Mucosa of rectum (tissue), 2 donors: ENCODE measurements around the gene STX18.
A peak's percentile ranks its signal among the peaks of the same experiment; 100 is the strongest.
"Not testable (repeated sequence)": the region's sequence is repeated elsewhere in the genome, so short reads cannot be mapped to it uniquely, and the experiment has no call there.

Source experiments
- H3K27ac ChIP-seq, 2 donors: one replicate each; pipeline ENCODE4 v1.7.0; 2013; ENCODE audit warnings: inconsistent platforms in 2 of 2, low read depth in 2 of 2, low read length in 2 of 2
- H3K27me3 ChIP-seq, 2 donors: one replicate each; pipeline ENCODE4 v1.7.0; 2013; ENCODE audit warnings: low read length in 2 of 2; ENCODE audit not compliant: control insufficient read depth in 2 of 2, insufficient read depth in 2 of 2
- H3K36me3 ChIP-seq, 2 donors: one replicate each; pipeline ENCODE4 v1.7.0; 2013; ENCODE audit warnings: low read length in 2 of 2; ENCODE audit not compliant: control insufficient read depth in 2 of 2, insufficient read depth in 2 of 2
- H3K4me1 ChIP-seq, 2 donors: one replicate each; pipeline ENCODE4 v1.7.0; 2013; ENCODE audit warnings: low read length in 2 of 2, mild to moderate bottlenecking in 1 of 2; ENCODE audit not compliant: control insufficient read depth in 2 of 2, insufficient read depth in 2 of 2
- H3K4me3 ChIP-seq, 2 donors: one replicate each; pipeline ENCODE4 v1.7.0; 2013; ENCODE audit warnings: low read length in 2 of 2
- H3K9ac ChIP-seq, 2 donors: one replicate each; pipeline ENCODE4 v1.7.0; 2013; ENCODE audit warnings: low read length in 2 of 2, low read depth in 1 of 2, mild to moderate bottlenecking in 1 of 2
- H3K9me3 ChIP-seq, 2 donors: one replicate each; pipeline ENCODE4 v1.7.0; 2013; ENCODE audit warnings: low read length in 2 of 2; ENCODE audit not compliant: control insufficient read depth in 2 of 2
- donor health status: healthy.
- donor health status: Normal muscosa, but diverticular disease.

The STX18 gene

DNA sequence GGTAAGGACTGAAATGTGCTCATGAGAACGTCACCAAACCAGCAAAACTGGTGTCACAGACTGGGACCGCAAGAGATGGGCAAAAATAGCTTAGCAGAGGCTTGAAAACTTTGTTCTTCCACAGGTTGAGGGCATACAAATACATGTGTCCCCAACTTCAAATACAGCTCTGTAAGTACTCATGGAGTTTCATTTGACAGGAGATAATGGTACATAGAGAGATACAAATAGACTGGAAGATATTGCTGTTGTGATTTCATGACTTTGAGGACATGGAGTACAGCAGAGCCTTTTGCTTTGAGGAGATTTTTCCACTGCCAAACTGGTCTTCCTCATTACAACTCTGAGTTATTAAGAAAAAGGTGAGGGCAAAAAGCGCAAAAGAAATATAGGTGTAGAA lies 70.7 kb downstream of the STX18 start:
- H3K36me3 ChIP-seq, result peaks cover 31 to 40% of the 10 kb centered on the region in 2 donors
- H3K9me3 ChIP-seq, result no peaks in the 10 kb centered on the region
- H3K4me3 ChIP-seq, result no peak overlapping the region
- H3K4me1 ChIP-seq, result peaks cover 2 to 5% of the 10 kb centered on the region in 2 donors
- H3K27me3 ChIP-seq, result no peaks in the 10 kb centered on the region
- H3K27ac ChIP-seq, result no peak overlapping the region
- H3K9ac ChIP-seq, result no peak overlapping the region

DNA sequence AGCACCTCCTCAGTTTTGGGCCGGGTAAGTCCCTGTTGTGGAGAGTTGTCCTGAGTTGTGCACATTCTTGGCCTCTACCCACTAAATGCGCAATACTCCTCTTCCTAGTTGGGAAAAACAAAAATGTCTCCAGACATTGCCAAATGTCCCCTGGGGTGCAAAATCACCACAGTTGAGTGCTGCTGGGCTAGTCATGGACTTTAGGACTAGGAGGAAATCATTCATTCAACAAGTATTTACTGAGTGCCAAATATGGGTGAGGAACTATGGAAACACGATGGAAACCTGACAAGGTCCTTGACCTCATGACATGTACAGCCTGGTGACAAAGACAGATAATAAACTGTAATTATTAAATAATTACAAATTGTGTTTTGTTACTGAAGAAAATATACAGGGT lies 71.6 kb downstream of the STX18 start:
- H3K36me3 ChIP-seq, result peaks cover 40 to 48% of the 10 kb centered on the region in 2 donors

DNA sequence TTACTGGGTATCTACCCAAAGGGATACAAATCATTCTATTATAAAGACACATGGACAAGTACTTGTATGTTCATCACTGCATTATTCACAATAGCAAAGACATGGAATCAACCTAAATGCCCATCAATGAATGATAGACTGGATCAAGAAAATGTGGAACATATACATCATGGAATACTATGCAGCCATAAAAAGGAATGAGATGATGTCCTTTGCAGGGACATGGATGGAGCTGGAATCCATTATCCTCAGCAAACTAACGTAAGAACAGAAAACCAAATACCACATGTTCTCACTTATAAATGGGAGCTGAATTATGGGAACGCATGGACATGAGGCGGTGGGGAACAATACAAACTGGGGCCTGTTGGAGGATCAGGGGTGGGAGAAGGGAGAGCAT lies 76.6 kb downstream of the STX18 start:
- not testable (repeated sequence) for H3K4me3 ChIP-seq, H3K9me3 ChIP-seq, H3K4me1 ChIP-seq, H3K27me3 ChIP-seq, H3K27ac ChIP-seq, H3K9ac ChIP-seq
- H3K36me3 ChIP-seq, result peaks cover 31 to 47% of the 10 kb centered on the region in 2 donors

More for the DNA sequence above, 71.6 kb downstream of the STX18 start:
- Histone ChIP-seq H3K4me3 (no peak overlapping the region), H3K9me3 (no peaks in the 10 kb centered on the region), H3K4me1 (peaks cover 2 to 5% of the 10 kb centered on the region in 2 donors), H3K27ac (no peak overlapping the region), H3K9ac (no peak overlapping the region), H3K27me3 (no peaks in the 10 kb centered on the region)

DNA sequence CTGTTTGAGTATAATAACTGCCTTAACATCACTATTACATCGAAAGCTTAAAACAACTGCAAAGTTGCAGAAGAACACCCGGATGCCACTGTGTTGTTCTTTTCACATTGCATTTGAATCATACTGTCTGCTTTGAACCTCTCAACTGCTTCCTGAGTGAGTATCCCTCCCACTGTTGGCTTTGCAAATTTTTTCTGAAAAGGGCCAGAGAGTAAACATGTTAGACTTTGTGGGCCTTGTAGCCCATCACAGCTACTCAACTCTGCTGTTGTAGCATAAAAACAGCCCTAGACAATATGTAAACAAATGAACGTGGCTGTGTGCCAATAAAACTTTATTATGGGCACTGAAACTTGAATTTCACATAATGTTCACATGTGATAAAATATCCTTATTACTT lies 78.9 kb downstream of the STX18 start:
- Histone ChIP-seq H3K9me3 (no peaks in the 10 kb centered on the region), H3K9ac (peak overlapping the region in 1 of 2 donors; percentile 26), H3K27me3 (no peaks in the 10 kb centered on the region), H3K36me3 (peaks cover 30 to 45% of the 10 kb centered on the region in 2 donors), H3K4me3 (no peak overlapping the region), H3K27ac (no peak overlapping the region), H3K4me1 (no peaks in the 10 kb centered on the region)

DNA sequence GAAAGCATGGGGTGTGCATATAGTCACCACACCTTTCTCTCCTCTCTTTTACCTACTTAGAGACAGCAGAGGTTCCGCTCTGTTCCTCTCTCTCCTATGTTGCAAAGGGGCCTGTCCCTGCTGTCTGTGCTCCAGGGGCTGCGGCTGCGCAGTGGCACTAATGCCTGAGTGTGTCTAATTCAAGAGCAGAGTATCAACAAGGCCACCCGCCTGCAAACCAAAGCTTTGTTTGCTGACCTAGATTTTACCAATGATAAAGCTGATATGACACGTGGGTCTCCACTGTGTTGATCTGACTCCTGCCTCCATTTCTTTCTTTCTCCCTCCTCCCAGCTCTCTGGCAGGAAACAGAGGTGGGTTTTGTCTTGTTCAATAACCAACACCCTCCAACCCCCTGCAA lies 80.0 kb downstream of the STX18 start:
- Histone ChIP-seq H3K27me3 (no peaks in the 10 kb centered on the region), H3K4me1 (no peaks in the 10 kb centered on the region), H3K9me3 (no peaks in the 10 kb centered on the region), H3K36me3 (peaks cover 29 to 42% of the 10 kb centered on the region in 2 donors), H3K4me3 (no peak overlapping the region), H3K27ac (peak overlapping the region in 1 of 2 donors; percentile 4), H3K9ac (no peak overlapping the region)

DNA sequence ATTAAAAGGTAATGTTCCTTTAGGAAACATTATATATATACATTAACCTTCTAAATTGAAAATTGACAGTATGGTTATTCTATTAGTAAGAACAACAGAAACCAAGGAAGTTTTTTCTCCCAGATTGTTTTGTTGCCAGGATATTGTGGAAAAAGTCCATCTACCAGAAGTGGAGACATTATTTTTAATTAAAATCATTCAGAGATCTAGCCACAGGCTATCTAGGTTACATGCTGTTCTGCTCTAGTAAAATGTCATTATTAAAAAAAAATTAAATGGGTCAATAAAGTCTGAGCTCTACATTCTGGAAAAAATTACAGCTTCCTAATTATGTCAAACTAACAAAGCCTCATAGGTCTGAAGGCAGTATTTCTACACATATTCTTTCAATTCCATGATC lies 80.7 kb downstream of the STX18 start:
- no peaks in the 10 kb centered on the region for H3K4me1 ChIP-seq
- no peak overlapping the region for H3K4me3 ChIP-seq
- no peak overlapping the region for H3K9ac ChIP-seq
- H3K9me3 ChIP-seq, result no peaks in the 10 kb centered on the region
- no peaks in the 10 kb centered on the region for H3K27me3 ChIP-seq
- H3K27ac ChIP-seq, result no peak overlapping the region
- H3K36me3 ChIP-seq, result peaks cover 29 to 43% of the 10 kb centered on the region in 2 donors

DNA sequence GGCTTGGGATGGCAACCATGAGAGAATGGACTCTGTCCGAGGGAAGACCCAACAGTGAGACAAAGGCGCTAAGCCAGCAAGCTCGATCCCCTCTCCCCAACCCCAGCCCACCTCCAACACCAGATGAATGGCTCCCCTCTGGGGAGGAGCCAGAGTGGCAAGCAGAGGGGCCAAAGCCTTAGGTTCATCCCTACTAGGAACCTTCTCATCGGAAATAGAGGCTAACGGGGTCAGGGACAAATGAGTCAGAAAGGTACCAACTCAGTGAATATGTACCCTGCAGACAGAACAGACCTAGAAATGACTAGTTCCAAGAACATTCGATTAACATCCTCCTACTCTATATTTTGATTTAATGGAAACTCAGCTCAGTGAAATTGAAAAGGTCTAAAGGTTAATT lies 81.1 kb downstream of the STX18 start:
- Histone ChIP-seq H3K27me3 (no peaks in the 10 kb centered on the region), H3K9ac (no peak overlapping the region), H3K9me3 (no peaks in the 10 kb centered on the region), H3K4me1 (no peaks in the 10 kb centered on the region), H3K36me3 (peaks cover 29 to 42% of the 10 kb centered on the region in 2 donors), H3K27ac (no peak overlapping the region), H3K4me3 (no peak overlapping the region)

DNA sequence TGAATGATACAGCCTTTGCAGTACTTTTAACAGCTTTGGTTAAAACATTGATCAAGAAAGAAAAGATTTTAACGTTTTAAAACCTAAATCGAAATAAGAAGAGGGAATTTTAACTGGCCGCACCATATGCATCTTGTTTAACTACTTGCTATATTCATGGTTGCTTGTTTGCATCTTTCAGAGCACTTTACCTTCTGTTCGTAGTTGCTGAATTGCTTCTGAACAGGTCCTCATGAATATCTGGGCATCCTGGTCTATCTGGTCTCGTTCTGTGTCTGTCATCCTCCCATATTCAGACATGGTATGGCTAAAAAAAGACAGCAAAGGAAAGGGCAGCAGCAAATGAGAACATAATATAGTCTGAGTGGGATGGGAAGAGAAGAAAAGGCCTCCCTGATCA lies 82.7 kb downstream of the STX18 start:
- Histone ChIP-seq H3K27me3 (no peaks in the 10 kb centered on the region), H3K9me3 (no peaks in the 10 kb centered on the region), H3K27ac (no peak overlapping the region), H3K4me3 (no peak overlapping the region), H3K9ac (no peak overlapping the region), H3K36me3 (peaks cover 31 to 45% of the 10 kb centered on the region in 2 donors), H3K4me1 (no peaks in the 10 kb centered on the region)

DNA sequence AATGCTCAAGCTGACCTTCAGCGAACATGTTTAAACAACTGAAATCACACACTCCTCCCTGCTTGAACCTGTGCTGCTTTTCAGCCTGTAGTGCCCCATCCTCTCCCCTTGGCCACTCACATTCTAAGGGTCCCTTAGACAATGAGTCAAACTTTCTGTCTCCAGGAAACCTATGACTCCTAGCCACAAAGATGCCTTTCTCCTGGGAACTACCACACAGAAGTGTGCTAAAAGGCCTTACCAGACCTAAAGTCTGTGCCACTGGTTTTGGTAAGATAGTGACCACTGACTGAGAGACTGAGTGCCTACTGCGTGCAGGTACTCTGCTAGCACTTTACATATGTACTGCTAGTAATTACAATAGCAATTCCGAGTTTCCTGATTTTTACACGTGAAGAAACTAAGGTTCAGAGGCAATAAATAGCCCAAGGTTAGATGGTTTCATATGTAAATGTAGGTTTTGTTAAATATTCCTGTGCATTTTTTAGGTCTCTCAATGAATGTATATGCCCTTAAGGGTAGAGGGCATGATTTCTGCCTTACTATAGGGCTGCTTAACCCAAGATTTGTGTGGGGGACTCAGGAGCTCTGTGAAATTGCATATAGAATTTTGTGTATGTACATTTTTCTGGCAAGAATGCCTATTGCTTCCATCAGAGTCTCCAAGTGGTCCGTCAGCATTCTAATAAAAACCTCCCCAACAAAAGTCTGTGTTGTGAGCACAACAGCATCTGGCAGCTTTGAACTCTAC lies 83.9 kb downstream of the STX18 start:
- Histone ChIP-seq H3K4me1 (no peaks in the 10 kb centered on the region), H3K36me3 (peaks cover 37 to 53% of the 10 kb centered on the region in 2 donors), H3K9me3 (no peaks in the 10 kb centered on the region), H3K27me3 (no peaks in the 10 kb centered on the region), H3K27ac (no peak overlapping the region), H3K4me3 (no peak overlapping the region), H3K9ac (no peak overlapping the region)

DNA sequence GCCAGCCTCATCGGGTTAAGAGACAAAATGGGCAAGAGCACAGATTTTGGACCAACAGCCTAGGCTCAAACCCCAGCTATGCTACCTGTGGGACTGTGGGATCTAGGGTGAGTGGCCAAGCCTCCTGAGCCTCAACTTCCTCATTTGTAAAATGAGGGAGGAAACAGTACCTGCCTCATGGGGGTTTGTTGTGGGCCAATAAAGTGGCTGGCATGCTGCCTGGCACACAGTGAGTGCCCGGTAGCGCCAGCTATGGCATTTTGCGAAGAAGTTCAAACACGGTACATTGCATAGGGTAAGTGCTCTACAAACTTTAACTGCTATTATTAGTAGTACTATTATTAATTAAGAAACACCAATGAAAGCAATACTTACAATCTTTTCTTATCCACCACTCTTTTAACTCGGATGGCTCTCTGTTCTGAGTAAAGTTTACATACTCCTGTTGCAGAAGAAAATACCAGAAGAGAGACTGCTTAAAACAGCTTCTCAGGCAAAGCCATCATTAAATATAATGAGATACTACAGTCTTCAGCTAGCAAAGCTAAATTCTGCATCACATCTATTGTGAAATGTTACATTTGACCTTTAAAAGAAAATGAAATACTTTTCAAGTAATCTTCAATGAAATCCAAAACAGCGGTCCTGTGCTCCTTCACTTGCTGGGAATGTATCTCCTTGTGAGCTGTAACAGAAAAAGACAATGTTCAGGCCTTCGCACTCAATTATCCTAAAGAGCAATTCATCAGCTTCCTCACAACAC lies 84.9 kb downstream of the STX18 start:
- no peak overlapping the region for H3K27ac ChIP-seq
- H3K4me1 ChIP-seq, result no peaks in the 10 kb centered on the region
- H3K27me3 ChIP-seq, result no peaks in the 10 kb centered on the region
- H3K4me3 ChIP-seq, result no peak overlapping the region
- no peaks in the 10 kb centered on the region for H3K9me3 ChIP-seq
- H3K9ac ChIP-seq, result no peak overlapping the region
- H3K36me3 ChIP-seq, result peaks cover 42 to 54% of the 10 kb centered on the region in 2 donors
